ENCODE data around the gene CDKN2AIPNL.

CDKN2AIPNL gene

GRCh38 chr5:134456825-134457224 lies 45.1 kb upstream of the CDKN2AIPNL start:
- no peak overlapping the region for H3K4me3 ChIP-seq (ENCODE audit: control insufficient read depth, low read depth, low read length)
- no peak for DNase-seq (ENCODE audit: low read depth)
- no peak for TF ChIP-seq CTCF (conservative IDR thresholded peaks at IDR 0.05; ENCODE audit: control insufficient read depth, insufficient read depth, low read depth, low read length)

- no peak for TF ChIP-seq CTCF (conservative IDR thresholded peaks at IDR 0.05; ENCODE audit: control insufficient read depth, insufficient read depth, low read depth, low read length)
- DNase-seq (ENCODE audit: low read depth): no peak
- H3K4me3 ChIP-seq (ENCODE audit: control insufficient read depth, low read depth, low read length): no peak overlapping the region
Observed at GRCh38 chr5:134455466-134455865, 43.8 kb upstream of the CDKN2AIPNL start.

GRCh38 chr5:134453016-134453415 lies 41.3 kb upstream of the CDKN2AIPNL start:
- no peak for DNase-seq (ENCODE audit: low read depth)
- TF ChIP-seq CTCF (conservative IDR thresholded peaks at IDR 0.05; ENCODE audit: control insufficient read depth, insufficient read depth, low read depth, low read length): no peak
- H3K4me3 ChIP-seq (ENCODE audit: control insufficient read depth, low read depth, low read length): no peak overlapping the region

- TF ChIP-seq CTCF (conservative IDR thresholded peaks at IDR 0.05; ENCODE audit: control insufficient read depth, insufficient read depth, low read depth, low read length): no peak
- H3K4me3 ChIP-seq (ENCODE audit: control insufficient read depth, low read depth, low read length): no peak overlapping the region
- DNase-seq (ENCODE audit: low read depth): peak; percentile 80
Observed at GRCh38 chr5:134451936-134452505, 40.3 kb upstream of the CDKN2AIPNL start.

GRCh38 chr5:134451225-134451935 lies 39.7 kb upstream of the CDKN2AIPNL start:
- DNase-seq (ENCODE audit: low read depth): no peak
- H3K4me3 ChIP-seq (ENCODE audit: control insufficient read depth, low read depth, low read length): no peak overlapping the region
- TF ChIP-seq CTCF (conservative IDR thresholded peaks at IDR 0.05; ENCODE audit: control insufficient read depth, insufficient read depth, low read depth, low read length): no peak

- no peak for TF ChIP-seq CTCF (conservative IDR thresholded peaks at IDR 0.05; ENCODE audit: control insufficient read depth, insufficient read depth, low read depth, low read length)
- no peak for DNase-seq (ENCODE audit: low read depth)
- H3K4me3 ChIP-seq (ENCODE audit: control insufficient read depth, low read depth, low read length): no peak overlapping the region
Observed at GRCh38 chr5:134450374-134450773, 38.7 kb upstream of the CDKN2AIPNL start.
